GM12892 (cell line): ENCODE results near the gene GABRB1.

Source experiments
- POLR2A ChIP-seq: IDR thresholded peaks from 2 replicates; pipeline ENCODE4 v1.6.1; 2011; ENCODE audit warnings: low read depth, low read length, control low read depth
- POLR2AphosphoS5 ChIP-seq: IDR thresholded peaks from 2 replicates; pipeline ENCODE4 v1.6.1; 2011; ENCODE audit warnings: low read depth, low read length, control low read depth
- TAF1 ChIP-seq: IDR thresholded peaks from 2 replicates; pipeline ENCODE4 v1.6.1; 2011; ENCODE audit warnings: low read depth, mild to moderate bottlenecking, control low read depth, low read length, borderline replicate concordance

DNA sequence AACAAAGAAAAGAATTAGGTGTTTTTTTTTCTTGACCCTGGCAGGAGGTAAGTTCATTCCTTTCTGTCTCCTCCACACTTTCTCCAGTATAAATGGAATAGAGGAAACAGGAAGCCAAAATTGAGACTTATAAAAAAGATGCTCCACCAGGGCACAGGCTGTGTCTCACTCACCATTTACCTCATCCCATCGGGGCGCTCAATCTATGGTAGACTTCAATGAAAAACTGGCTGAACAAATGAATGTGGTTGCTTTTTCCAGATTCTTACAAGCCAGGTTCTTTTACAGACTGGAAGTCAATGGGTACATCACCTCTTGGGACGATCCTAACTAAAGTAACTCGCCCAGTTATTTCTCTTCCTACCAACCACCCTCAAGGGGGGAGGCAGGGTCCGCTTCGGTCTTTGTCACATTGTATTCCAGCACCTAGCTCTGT is 431.4 kb downstream of the GABRB1 start:
- TF ChIP-seq TAF1 (no peak), POLR2A (no peak), POLR2AphosphoS5 (no peak)
